GM18951 (cell line): ENCODE results near the gene CFAP77.

Experiments
- POLR2A ChIP-seq: IDR thresholded peaks from 4 replicates; pipeline ENCODE4 v1.6.1; 2011; ENCODE audit warnings: mild to moderate bottlenecking; ENCODE audit not compliant: insufficient read length, insufficient read depth; ENCODE audit errors: extremely low read depth
- in situ Hi-C: fragments of 300-500 bp; cut with MboI; formaldehyde crosslinking; loops from one replicate; pipeline ENCODE4 v1.12.0; 2022; ENCODE audit warnings: low sequenced_read_pairs, mixed read lengths, inconsistent platforms; ENCODE audit not compliant: unreplicated experiment

The CFAP77 gene

GRCh38 chr9:132586830-132587591, 177.0 kb downstream of the CFAP77 start:
- in situ Hi-C loops = no loop called here
- TF ChIP-seq POLR2A = no peak

- TF ChIP-seq POLR2A = no peak
- in situ Hi-C loops = no loop called here
Observed at GRCh38 chr9:132587592-132587955, 177.6 kb downstream of the CFAP77 start.

GRCh38 chr9:132588098-132588497, 178.1 kb downstream of the CFAP77 start:
- in situ Hi-C loops = no loop called here
- no peak for TF ChIP-seq POLR2A

- no peak for TF ChIP-seq POLR2A
- in situ Hi-C loops = no loop called here
Observed at GRCh38 chr9:132588501-132589147, 178.6 kb downstream of the CFAP77 start.

- TF ChIP-seq POLR2A = no peak
- in situ Hi-C loops = no loop called here
Observed at GRCh38 chr9:132589148-132590036, 179.4 kb downstream of the CFAP77 start.

GRCh38 chr9:132590037-132590317, 180.0 kb downstream of the CFAP77 start:
- no peak for TF ChIP-seq POLR2A
- in situ Hi-C loops = no loop called here

- in situ Hi-C loops = no loop called here
- TF ChIP-seq POLR2A = no peak
Observed at GRCh38 chr9:132590318-132591182, 180.5 kb downstream of the CFAP77 start.

- no peak for TF ChIP-seq POLR2A
- in situ Hi-C loops = no loop called here
Observed at GRCh38 chr9:132591244-132591643, 181.2 kb downstream of the CFAP77 start.

GRCh38 chr9:132591751-132592314, 181.8 kb downstream of the CFAP77 start:
- in situ Hi-C loops = no loop called here
- TF ChIP-seq POLR2A = no peak

- no peak for TF ChIP-seq POLR2A
- in situ Hi-C loops = no loop called here
Observed at GRCh38 chr9:132592451-132592850, 182.4 kb downstream of the CFAP77 start.

GRCh38 chr9:132594412-132594811, 184.4 kb downstream of the CFAP77 start:
- in situ Hi-C loops = no loop called here
- no peak for TF ChIP-seq POLR2A

GRCh38 chr9:132595319-132595718, 185.3 kb downstream of the CFAP77 start:
- TF ChIP-seq POLR2A = no peak
- in situ Hi-C loops = no loop called here
